AG04449 (cell line): Measurements from ENCODE around the gene MYD88.

Source experiments
- CTCF ChIA-PET: fragments of 350-600 bp; formaldehyde crosslinking; extraction: SDS; loops from one replicate; lab custom pipeline; 2021; ENCODE audit warnings: antibody characterized with exemption; lab: Yijun Ruan, JAX
- POLR2A ChIA-PET: fragments of 400-600, 350-600 bp; formaldehyde crosslinking; extraction: SDS; loops from one replicate; lab custom pipeline; 2020; ENCODE audit warnings: antibody characterized with exemption, inconsistent platforms; lab: Yijun Ruan, JAX
- DNase-seq: peaks from one replicate; pipeline ENCODE4 v3.0.0-alpha.2; 2010; ENCODE audit warnings: low read depth, low spot score
- H3K4me3 ChIP-seq: 2 replicates; pipeline ENCODE4 v1.5.1; 2011; ENCODE audit warnings: low read depth, mild to moderate bottlenecking, control low read depth, low read length
- CTCF ChIP-seq: IDR thresholded peaks from one replicate; pipeline ENCODE4 v1.5.1; 2011; ENCODE audit warnings: mild to moderate bottlenecking, moderate library complexity, low read length, control low read depth, inconsistent platforms; ENCODE audit not compliant: insufficient read depth; ENCODE audit errors: missing control alignments

MYD88 gene

GRCh38 chr3:38168151-38169026 lies 29.9 kb downstream of the MYD88 start:
- peak overlapping the region; percentile 24; the same call in 1 of the 2 replicates for H3K4me3 ChIP-seq
- DNase-seq: no peak
- ChIA-PET POLR2A (no interaction called here), CTCF (interaction anchor here (1.3 kb wide), 1 partner anchor 178 kb away, joined by 6 read pairs; the partner anchor contains the start of gene XYLB)
- TF ChIP-seq CTCF: no peak

- CTCF ChIA-PET: no interaction called here
- DNase-seq: no peak
- peak overlapping the region; percentile 24; the same call in 1 of the 2 replicates for H3K4me3 ChIP-seq
- POLR2A ChIA-PET: no interaction called here
- no peak for TF ChIP-seq CTCF
Observed at GRCh38 chr3:38169027-38169317, 30.5 kb downstream of the MYD88 start.

GRCh38 chr3:38170722-38171121 lies 32.3 kb downstream of the MYD88 start:
- ChIA-PET CTCF (interaction anchor here (0.9 kb wide), 1 partner anchor 309 kb away, joined by 3 read pairs; no protein-coding TSS in a partner anchor), POLR2A (interaction anchor here (0.6 kb wide), 1 partner anchor 93 kb away, joined by 3 read pairs; no protein-coding TSS in a partner anchor)
- TF ChIP-seq CTCF: no peak
- no peak for DNase-seq
- no peak overlapping the region for H3K4me3 ChIP-seq

GRCh38 chr3:38171622-38172021 lies 33.2 kb downstream of the MYD88 start:
- no peak for TF ChIP-seq CTCF
- H3K4me3 ChIP-seq: no peak overlapping the region
- ChIA-PET POLR2A (no interaction called here), CTCF (interaction anchor here (0.9 kb wide), 1 partner anchor 308 kb away, joined by 3 read pairs; no protein-coding TSS in a partner anchor)
- DNase-seq: no peak

GRCh38 chr3:38173834-38174418 lies 35.5 kb downstream of the MYD88 start:
- TF ChIP-seq CTCF: no peak
- ChIA-PET POLR2A (interaction anchor here (0.7 kb wide), 1 partner anchor 8 kb away, joined by 5 read pairs; no protein-coding TSS in a partner anchor), CTCF (no interaction called here)
- DNase-seq: no peak
- no peak overlapping the region for H3K4me3 ChIP-seq

- CTCF ChIA-PET: no interaction called here
- H3K4me3 ChIP-seq: no peak overlapping the region
- no peak for TF ChIP-seq CTCF
- DNase-seq: no peak
- POLR2A ChIA-PET: no interaction called here
Observed at GRCh38 chr3:38177181-38177580, 38.7 kb downstream of the MYD88 start.
